K562 (cell line): ENCODE results near the gene GPX5. TPM values are rescaled to one million over a fixed set of nuclear protein-coding genes. Genes with fewer than 3 reads are reported as not detected.

Experiments used
- ATAC-seq: fragments of 200-7000 bp; cut with Tn5 transposase; 3 replicates; pipeline ENCODE4 v1.9.1; 2020; ENCODE audit warnings: moderate library complexity
- BruUV-seq: library from RNA; stranded (reverse); fragments of 400-500 nt; replicated peaks from 2 replicates; lab custom pipeline; 2021; lab: Mats Ljungman, UMichigan
- CTCF ChIA-PET: fragments of 300-600 bp; formaldehyde crosslinking; extraction: SDS; loops from one replicate; lab custom pipeline; 2021; ENCODE audit warnings: low intra/inter-chr PET ratio; lab: Yijun Ruan, JAX
- POLR2A ChIA-PET: fragments of 300-600, 350-650 bp; sonication (Branson Sonifier 250); formaldehyde crosslinking; extraction: SDS; loops from one replicate; lab custom pipeline; 2021; ENCODE audit warnings: antibody characterized with exemption, inconsistent platforms; lab: Yijun Ruan, JAX
- DNase-seq, 4 experiments: peaks; one replicate each; pipeline versions ENCODE4 v3.0.0 to v3.0.0-alpha.2; 2011 to 2018; ENCODE audit warnings: low spot score in 3 of 4, mixed read lengths in 3 of 4; ENCODE audit errors: extremely low read depth in 1 of 4
- FAIRE-seq: peaks from 2 replicates; lab custom pipeline; 2011; peaks lifted over from hg19 to GRCh38; lab: Jason Lieb, UNC
- H2AFZ ChIP-seq: 2 replicates; pipeline ENCODE4 v1.6.0; 2011; ENCODE audit warnings: low read depth, low read length, control low read depth, inconsistent platforms
- H3K27ac ChIP-seq: fragments of 200-600 bp; 3 replicates; pipeline ENCODE4 v1.8.0; 2011; ENCODE audit warnings: low read depth, mild to moderate bottlenecking, control low read depth, inconsistent platforms, low read length, moderate library complexity, mixed read lengths; ENCODE audit errors: extremely low read depth
- H3K27me3 ChIP-seq, 2 experiments: fragments of 300-600 bp in 1 of 2; 2 replicates in 1 of 2; 3 replicates in 1 of 2; pipeline versions ENCODE4 v1.6.0 to v1.8.0; 2011; ENCODE audit warnings: inconsistent platforms in 2 of 2, low read length in 2 of 2, mild to moderate bottlenecking in 1 of 2, mixed read lengths in 1 of 2, moderate library complexity in 1 of 2; ENCODE audit not compliant: control insufficient read depth in 2 of 2, insufficient read depth in 2 of 2
- H3K36me3 ChIP-seq: fragments of 300-600 bp; 3 replicates; pipeline ENCODE4 v1.8.0; 2011; ENCODE audit warnings: mild to moderate bottlenecking, low read length, inconsistent platforms; ENCODE audit not compliant: control insufficient read depth, insufficient read depth
- H3K4me1 ChIP-seq, 2 experiments: fragments of 200-600 bp in 1 of 2; replicated peaks in 1 of 2; 2 replicates in 1 of 2; 3 replicates in 1 of 2; pipeline versions ENCODE4 v1.5.1 to v1.8.0; 2011; ENCODE audit warnings: inconsistent platforms in 2 of 2, low read length in 2 of 2, mild to moderate bottlenecking in 1 of 2, mixed read lengths in 1 of 2, moderate library complexity in 1 of 2; ENCODE audit not compliant: control insufficient read depth in 2 of 2, insufficient read depth in 2 of 2
- H3K4me2 ChIP-seq: 2 replicates; pipeline ENCODE4 v1.6.1; 2011; ENCODE audit warnings: low read length, control low read depth, inconsistent platforms, mixed read lengths; ENCODE audit not compliant: insufficient read depth
- H3K4me3 ChIP-seq: fragments of 200-600 bp; sonication (generic), shearing (Covaris generic); 2 replicates; pipeline ENCODE4 v1.5.1; 2016; ENCODE audit warnings: control low read depth, inconsistent platforms
- H3K79me2 ChIP-seq: fragments of 200-600 bp; 3 replicates; pipeline ENCODE4 v1.8.0; 2011; ENCODE audit warnings: low read length, inconsistent platforms; ENCODE audit not compliant: control insufficient read depth, insufficient read depth
- H3K9ac ChIP-seq, 2 experiments: 2 replicates each; pipeline versions ENCODE4 v1.6.0 to v1.6.1; 2011; ENCODE audit warnings: low read depth in 2 of 2, low read length in 2 of 2, control low read depth in 1 of 2, inconsistent platforms in 1 of 2, mild to moderate bottlenecking in 1 of 2, mixed read lengths in 1 of 2; ENCODE audit not compliant: insufficient read depth in 1 of 2
- H3K9me1 ChIP-seq: one replicate; pipeline ENCODE4 v1.6.0; 2011; ENCODE audit warnings: inconsistent platforms, mild to moderate bottlenecking, low read length, moderate library complexity; ENCODE audit not compliant: control insufficient read depth, insufficient read depth
- H3K9me3 ChIP-seq: replicated peaks from 2 replicates; pipeline ENCODE4 v1.5.1; 2011; ENCODE audit warnings: low read depth, low read length, inconsistent platforms; ENCODE audit not compliant: control insufficient read depth, insufficient read depth
- H4K20me1 ChIP-seq: replicated peaks from 2 replicates; pipeline ENCODE4 v1.6.1; 2011; ENCODE audit warnings: low read length, inconsistent platforms, mixed read lengths; ENCODE audit not compliant: control insufficient read depth, insufficient read depth
- FOXA3 ChIP-seq, 2 experiments: fragments of 450-650 bp in 1 of 2; sonication (generic) in 1 of 2; formaldehyde crosslinking; IDR thresholded peaks in 1 of 2; conservative IDR thresholded peaks in 1 of 2; 2 replicates each; pipeline versions ENCODE4 v1.4.0 to v1.8.0; 2020 to 2022; ENCODE audit warnings: mild to moderate bottlenecking in 2 of 2, missing genetic modification reagents in 1 of 2
- MCM2 ChIP-seq: fragments of 450-650 bp; IDR thresholded peaks from 2 replicates; pipeline ENCODE4 v1.6.1; 2017; ENCODE audit warnings: low read depth, mild to moderate bottlenecking
- PKNOX1 ChIP-seq: fragments of 450-650 bp; IDR thresholded peaks from 2 replicates; pipeline ENCODE4 v1.6.1; 2016
- RAD21 ChIP-seq, 2 experiments: fragments of 250-450 bp in 1 of 2; fragments of 450-650 bp in 1 of 2; sonication (Bioruptor Pico) in 1 of 2; formaldehyde crosslinking in 1 of 2; IDR thresholded peaks in 1 of 2; conservative IDR thresholded peaks in 1 of 2; 2 replicates each; pipeline versions ENCODE4 v1.4.0 to v1.8.0; 2020 to 2022; ENCODE audit warnings: mild to moderate bottlenecking in 2 of 2, moderate library complexity in 1 of 2
- ZBED1 ChIP-seq: IDR thresholded peaks from 2 replicates; pipeline ENCODE4 v1.6.1; 2014
- WGBS: fragments of 100-300 bp; shearing (Covaris generic); methylation state at CpG from one replicate; pipeline ENCODE4 v1.1.6; 2016; ENCODE audit warnings: low coverage, mixed read lengths; ENCODE audit not compliant: insufficient coverage; ENCODE audit errors: missing lambda C conversion rate; 5-methylcytosine and 5-hydroxymethylcytosine counted together
- in situ Hi-C: fragments of 300-500 bp; cut with MboI; formaldehyde crosslinking; loops from 4 replicates; pipeline ENCODE4 v1.15.0; 2018; ENCODE audit warnings: inconsistent platforms, mixed read lengths
- intact Hi-C: fragments of 100-400 bp; cut with micrococcal nuclease; formaldehyde crosslinking; loops from 2 replicates; pipeline ENCODE4 v1.14.2; 2022
- polyA plus RNA-seq, 8 experiments: library from polyadenylated mRNA; depleted of rRNA in 4 of 8; stranded (reverse) in 5 of 8; unstranded in 3 of 8; fragments of >200 nt; fragmentation: Nextera tagmentation in 2 of 8; fragmentation: Illumina TruSeq in 1 of 8; extraction: Ambion mirVana in 2 of 8; extraction: Trizol in 1 of 8; gene quantifications; 2 replicates each; pipeline versions ENCODE4 v1.2.1 to v1.2.3, GENCODE V29; 2011 to 2014; ENCODE audit warnings: inconsistent platforms in 1 of 8, missing spikeins in 1 of 8
- total RNA-seq, 7 experiments: library from RNA; depleted of rRNA in 6 of 7; stranded (reverse); fragments of >200 nt in 6 of 7; fragmentation: Illumina TruSeq in 2 of 7; extraction: Trizol in 2 of 7; gene quantifications; 2 replicates each; pipeline versions ENCODE4 v1.2.1 to v1.2.3, GENCODE V29; 2011 to 2021; ENCODE audit warnings: low replicate concordance in 1 of 7

GPX5 gene
- total and polyA plus RNA-seq, 9 of the 15 experiments (the other 6 are each of a cell fraction or from before 2014, with no cell fraction given), result 0.07 to 0.18 (median 0.15) TPM; not detected in 6

- TF ChIP-seq ZBED1 (no peak), RAD21 (CRISPR knock-in tag; conservative IDR thresholded peaks at IDR 0.05 in 1 of 2, IDR thresholded peaks at IDR 0.05 in 1 of 2) (peak; percentile 87 to 88), FOXA3 (CRISPR knock-in tag; conservative IDR thresholded peaks at IDR 0.05 in 1 of 2, IDR thresholded peaks at IDR 0.05 in 1 of 2) (no peak)
Measured at GRCh38 chr6:28496099-28496779, 29.4 kb upstream of the GPX5 start (continued).

- Histone ChIP-seq H3K27ac (no peak overlapping the region), H3K9me3 (no peaks in the 10 kb centered on the region), H3K4me3 (no peak overlapping the region), H3K9me1 (no peaks in the 10 kb centered on the region), H2AFZ (no peak overlapping the region), H3K9ac (no peak overlapping the region)
- DNase-seq, result no peak
- intact Hi-C loops, result loop anchor here (2.0 to 10.0 kb wide), 2 partner anchors 45 to 317 kb away; no protein-coding TSS in a partner anchor
- TF ChIP-seq PKNOX1, result peak; percentile 70
- TF ChIP-seq MCM2, result no peak
- TF ChIP-seq, all 486 proteins: peak for 1
- 40% methylated on average over 1 of the region's 1 CpG for WGBS
- no TSS peak for BruUV-seq
- no peak overlapping the region for H3K4me2 ChIP-seq
- peaks cover 0 to 9% of the 10 kb centered on the region in 2 experiments; a peak in 3 of 5 replicates for H3K4me1 ChIP-seq
- H3K36me3 ChIP-seq, result no peaks in the 10 kb centered on the region
- H4K20me1 ChIP-seq, result no peaks in the 10 kb centered on the region
- ATAC-seq (no peak), FAIRE-seq (no peak)
- in situ Hi-C loops, result no loop called here
- no peaks in the 10 kb centered on the region for H3K27me3 ChIP-seq
- peaks cover 7% of the 10 kb centered on the region; the same call in 1 of the 3 replicates for H3K79me2 ChIP-seq
- POLR2A ChIA-PET, result interaction anchor here (0.8 to 1.2 kb wide), 2 partner anchors 8 to 23 kb away, joined by 3 to 11 read pairs; no protein-coding TSS in a partner anchor
- CTCF ChIA-PET, result interaction anchor here (0.6 kb wide), 1 partner anchor 122 kb away, joined by 3 read pairs; no protein-coding TSS in a partner anchor
Measured at GRCh38 chr6:28497306-28497705, 28.4 kb upstream of the GPX5 start.
